ENCODE results near the gene BMERB1.
"Not testable (repeated sequence)": the region's sequence is repeated elsewhere in the genome, so short reads cannot be mapped to it uniquely, and the experiment has no call there.

BMERB1 gene

DNA sequence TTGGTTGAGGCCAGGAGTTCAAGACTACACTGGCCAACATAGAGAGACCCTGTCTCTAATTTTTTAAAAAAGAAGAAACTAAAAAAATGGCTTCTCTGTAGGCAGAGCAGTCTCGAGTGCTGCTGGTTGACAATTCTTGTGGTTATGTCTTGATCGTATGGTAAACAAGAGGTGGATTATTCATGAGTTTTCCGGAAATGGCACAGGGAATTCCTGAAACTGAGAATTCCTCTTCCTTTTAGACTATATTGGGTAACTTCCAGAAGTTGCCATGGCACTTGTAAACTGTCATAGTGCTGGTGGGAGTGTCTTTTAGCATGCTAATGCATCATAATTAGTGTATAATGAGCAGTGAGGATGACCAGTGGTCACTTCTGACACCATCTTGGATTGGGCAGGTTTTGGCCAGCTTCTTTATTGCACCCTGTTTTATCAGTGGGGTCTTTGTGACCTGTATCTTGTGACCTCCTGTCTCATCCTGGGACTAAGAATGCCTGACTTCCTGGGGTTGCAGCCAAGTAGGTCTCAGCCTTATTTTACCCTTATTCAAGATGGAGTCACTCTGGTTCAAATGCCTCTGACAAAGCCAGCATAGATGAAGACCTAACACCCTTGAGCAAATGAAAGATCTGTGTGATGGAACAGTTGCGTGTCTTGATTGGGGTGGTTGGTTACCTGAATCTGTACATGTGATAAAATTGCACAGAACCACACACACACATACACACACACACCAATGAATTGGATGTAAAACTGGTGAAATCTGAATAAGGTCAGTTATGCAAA, 30.2 kb downstream of the BMERB1 start:
- DNase-seq = no peak

DNA sequence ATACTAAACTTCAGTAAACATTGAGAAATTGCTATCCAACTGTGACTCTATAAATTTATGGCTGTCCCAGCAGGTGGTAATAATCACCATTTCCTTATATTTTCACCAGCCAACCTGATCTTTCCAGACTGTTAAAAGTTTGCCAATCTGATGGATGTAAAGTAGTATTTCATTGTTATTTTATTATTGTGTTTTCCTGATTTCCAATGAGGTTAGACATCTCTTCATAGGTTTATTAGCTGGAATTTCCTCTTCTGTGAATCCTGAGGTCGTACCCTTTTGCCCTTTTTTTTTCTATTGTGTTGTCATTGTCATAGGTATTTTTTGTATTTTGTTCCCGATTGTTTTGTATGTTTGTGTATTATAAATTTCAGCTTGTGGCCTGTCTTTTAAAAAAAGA, 31.7 kb downstream of the BMERB1 start:
- DNase-seq = no peak

DNA sequence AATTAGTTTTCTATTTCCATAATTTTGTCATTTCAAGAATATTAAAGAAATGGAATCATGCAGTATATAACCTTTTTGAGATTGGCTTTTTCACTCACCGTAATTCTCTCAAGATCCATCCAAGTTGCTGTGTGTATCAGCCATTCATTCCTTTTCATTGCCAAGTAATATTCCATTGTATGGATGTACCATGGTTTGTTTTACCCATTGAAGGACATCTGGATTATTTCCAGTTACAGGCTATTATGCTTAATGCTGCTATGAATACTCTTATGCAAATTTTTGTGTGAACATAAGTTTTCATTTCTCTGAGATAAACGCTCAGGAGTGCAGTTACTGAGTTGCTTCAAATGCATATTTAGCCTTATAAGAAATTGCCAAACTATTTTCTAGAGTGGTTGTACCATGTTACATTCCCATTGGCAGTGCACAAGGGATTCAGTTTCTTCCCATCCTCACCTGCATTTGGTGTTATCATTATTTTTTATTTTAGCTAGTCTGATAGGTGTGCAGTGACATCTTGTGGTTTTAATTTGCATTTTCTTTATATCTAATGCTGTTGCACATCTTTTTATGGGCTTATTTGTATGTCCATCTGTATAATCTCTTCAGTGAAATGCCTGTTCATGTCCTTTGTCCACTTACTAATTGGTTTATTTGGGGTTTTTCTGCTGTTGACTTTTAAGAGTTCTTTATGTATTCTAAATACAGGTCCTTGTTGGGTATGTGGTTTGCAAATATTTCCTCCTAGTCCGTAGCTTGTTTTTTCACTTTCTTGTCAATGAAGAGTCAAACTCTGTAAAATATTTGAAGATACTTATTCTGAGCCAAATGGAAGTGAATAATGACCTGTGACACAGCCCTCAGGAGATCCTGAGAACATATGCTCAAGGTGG, 32.7 kb downstream of the BMERB1 start:
- no peak for DNase-seq

DNA sequence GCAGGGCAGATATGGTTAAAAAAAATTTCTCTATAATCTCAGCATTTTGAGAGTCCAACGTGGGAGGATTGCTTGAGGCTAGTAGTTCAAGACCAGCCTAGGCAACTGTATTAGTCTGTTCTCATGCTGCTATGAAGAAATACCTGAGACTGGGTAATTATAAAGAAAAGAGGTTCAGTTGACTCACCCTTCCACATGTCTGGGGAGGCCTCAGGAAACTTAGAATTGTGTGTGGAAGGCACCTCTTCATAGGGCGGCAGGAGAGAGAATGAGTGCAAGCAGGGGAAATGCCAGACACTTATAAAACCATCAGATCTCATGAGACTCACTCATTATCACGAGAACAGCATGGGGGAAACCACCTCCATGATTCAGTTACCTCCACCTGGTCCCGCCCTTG, 42.6 kb downstream of the BMERB1 start:
- DNase-seq = not testable (repeated sequence)

DNA sequence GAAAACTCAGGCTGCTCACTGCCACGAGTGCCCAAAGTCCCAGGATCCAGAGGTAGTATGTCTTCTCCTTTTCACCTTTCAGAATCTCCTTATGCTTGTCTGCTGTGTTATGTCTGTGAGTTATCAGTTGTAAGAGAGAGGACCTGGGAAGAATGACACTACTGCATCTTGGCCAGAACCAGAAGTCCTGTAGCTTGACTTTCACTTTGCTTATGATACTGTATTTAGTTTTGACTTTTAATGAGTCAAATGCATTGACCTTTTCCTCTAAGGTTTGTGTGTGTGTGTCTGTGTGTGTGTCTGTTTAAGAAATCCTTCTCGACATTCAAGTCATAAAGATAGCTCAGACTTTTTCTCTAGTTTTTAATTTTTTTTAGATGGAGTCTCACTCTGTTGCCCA, 43.4 kb downstream of the BMERB1 start:
- peak; percentile 28 for DNase-seq

DNA sequence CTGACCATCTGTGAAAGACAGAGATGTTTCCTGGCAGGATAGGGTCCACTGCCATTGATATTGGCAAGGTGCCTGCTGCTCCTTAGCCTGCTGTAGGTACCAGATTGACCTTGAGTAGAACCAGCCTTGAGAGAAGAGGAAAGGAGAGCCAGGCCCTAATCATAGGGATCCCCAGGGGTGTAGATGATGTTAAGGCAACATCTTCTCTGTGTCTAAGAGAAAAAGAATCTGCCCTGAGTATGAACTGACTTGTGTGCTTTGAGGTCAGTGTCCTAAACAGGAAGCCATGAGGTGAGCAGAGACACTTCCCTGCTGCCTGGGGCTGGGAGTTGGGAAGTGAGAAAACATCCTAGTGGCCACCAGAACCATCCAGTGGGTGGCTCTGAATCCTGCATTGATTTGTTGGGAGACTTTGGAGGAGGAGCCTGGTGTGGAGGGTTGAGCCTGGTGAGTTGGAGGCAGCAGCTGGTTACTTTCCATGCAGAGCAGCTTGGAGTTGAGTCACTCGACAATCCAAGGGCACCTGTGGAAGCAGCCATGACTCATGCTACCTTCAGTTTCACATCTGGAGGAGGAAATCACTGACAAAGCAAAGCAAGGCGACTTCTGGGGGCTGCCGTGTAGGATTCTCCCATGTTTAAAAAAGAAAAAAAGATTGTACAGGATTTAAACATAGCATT, 47.8 kb downstream of the BMERB1 start:
- peak; percentile 59 for DNase-seq

DNA sequence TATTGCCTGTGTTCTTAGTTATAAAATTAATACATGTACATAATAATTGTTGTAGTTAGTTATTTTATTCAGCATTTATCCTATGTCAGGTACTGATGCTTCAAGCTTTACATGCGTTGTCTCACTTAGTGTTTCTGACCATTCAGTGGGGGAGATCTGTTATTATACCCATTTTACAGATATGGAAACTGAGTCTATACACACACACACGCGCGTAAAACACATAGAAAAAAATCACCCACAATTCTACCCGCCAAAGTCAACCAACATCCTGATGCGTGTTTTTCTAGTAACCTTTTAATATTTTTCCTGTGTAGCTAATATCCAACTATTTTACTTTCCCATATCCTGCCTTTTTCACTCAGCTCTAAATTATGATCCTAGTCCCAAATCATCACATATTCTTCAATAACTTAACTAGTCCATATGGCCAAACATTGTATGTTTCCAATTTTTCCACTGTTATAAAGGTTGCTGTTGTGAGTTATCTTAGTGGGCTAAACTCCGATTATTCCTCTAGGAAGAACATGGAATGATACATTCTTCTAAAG, 48.4 kb downstream of the BMERB1 start:
- DNase-seq = no peak

DNA sequence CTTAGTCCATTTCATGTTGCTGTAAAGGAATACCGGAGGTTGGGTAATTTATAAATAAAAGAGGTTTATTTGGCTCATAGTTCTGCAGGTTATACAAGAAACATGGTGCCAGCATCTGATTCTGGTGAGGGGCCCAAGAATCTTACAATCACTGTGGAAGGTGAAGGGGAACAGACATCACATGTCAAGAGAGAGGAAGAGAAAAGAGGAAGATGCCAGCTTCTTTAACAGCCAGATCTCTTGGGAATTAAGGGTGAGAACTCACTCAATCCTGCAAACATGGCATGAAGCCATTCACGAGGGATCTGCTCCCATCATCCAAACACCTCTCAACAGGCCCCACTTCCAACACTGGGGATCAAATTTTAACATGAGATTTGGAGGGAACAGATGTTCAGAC, 49.5 kb downstream of the BMERB1 start:
- DNase-seq = peak; percentile 22

DNA sequence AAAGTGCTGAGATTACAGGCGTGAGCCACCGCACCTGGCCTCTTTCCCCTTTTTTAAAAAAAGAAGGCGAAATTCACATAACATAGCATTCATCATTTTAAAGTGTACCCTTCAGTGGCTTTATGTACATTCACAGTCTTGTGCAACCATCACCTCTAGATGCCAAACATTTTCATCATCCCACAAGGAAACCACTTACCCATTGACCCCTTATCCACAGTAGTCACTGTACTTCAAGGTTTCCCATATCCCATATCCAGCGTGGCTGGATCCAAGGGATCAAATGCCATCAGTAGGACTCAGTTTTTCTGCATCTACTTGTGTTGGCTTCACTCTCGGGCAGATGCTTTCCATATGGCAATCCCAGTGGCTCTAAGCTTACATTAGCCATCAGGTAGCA, 50.3 kb downstream of the BMERB1 start:
- DNase-seq = no peak

DNA sequence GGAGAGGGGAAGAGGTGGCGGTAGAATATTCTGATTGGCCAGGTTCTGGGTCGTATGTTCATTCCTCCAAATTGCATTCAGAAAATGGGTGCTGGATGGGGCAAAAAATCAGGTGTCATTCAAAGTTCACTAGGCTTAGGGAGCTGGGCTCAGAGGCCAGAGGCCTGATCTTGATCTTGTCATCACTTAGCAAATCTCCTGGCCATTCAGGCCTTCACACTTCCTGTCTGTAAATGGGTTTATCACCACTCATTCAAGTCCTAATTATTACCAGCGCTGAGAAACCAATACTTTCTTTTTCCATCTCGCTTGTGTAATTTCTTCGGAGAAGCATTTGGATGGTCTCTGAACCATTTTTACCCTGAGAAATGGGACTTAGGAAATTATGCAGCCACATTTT, 50.8 kb downstream of the BMERB1 start:
- DNase-seq = no peak

DNA sequence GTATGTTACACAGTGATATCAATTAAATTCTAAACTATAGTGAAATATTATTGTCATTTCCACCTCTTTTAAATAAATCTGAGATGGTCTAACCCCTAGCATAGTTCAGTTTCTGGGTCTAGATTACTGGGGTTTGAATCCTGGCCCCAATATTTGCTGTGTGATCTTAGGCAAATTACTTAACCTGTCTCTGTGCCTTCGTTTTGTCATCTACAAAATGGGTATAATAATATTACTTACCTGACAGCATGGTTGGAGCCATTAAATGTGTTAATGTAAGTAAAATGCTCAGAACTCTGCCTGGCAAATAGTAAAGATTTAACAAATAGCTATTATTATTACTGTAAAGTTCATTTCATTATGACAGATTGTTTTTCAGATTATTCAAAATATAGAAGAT, 52.3 kb downstream of the BMERB1 start:
- DNase-seq = no peak

DNA sequence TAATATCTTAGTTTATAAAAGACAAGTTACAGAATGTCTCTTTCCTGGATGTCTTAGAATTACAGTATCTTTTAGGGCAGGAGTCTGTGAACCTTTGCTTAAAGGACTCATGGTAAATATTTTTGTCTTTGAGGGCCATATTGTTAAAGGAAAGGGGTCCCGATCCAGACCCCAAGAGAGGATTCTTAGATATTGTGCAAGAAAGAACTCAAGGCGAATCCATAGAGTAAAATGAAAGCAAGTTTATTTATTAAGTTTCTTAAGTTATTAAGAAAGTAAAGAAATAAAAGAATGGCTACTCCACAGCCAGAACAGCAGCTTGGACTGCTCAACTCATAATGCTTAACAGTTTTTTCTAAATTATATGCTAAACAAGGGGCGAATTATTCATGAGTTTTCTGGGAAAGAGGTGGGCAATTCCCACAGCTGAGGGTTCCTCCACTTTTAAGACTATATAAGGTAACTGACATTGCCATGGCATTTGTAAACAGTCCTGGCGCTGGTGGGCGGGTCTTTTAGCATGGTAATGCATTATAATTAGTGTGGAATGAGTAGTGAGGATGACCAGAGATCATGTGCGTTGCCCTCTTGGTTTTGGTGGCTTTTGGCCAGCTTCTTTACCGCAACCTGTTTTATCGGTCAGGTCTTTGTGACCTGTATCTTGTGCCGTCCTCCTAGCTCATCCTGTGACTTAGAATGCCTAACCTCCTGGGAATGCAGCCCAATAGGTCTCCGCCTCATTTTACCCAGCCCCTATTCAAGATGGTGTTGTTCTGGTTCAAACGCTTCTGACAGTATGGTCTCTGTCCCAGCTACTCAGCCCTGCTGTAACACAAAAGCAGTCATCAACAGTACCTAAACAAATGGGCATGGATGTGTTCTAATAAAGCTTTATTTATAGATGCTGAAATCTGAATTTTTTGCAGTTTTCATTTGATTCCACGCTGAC, 53.2 kb downstream of the BMERB1 start:
- DNase-seq = no peak

DNA sequence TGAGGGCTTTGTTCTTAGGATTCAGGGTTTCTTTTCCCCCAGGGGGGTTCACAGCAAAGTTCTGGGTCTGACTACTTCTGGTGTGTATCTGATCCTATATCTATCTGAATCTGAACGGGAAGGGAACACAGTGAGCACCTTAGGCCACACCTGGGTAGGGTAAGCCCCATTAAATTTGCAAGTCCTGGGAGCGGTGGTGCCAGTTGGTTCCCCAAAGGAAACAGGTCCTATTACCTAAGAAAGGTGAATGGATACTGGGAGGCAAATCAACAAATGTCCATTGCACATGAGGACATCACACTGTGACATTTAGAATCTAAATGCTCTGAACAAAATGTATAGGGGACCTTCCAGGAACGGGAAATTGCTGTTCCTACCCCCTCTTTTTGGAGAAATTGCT, 54.6 kb downstream of the BMERB1 start:
- DNase-seq = no peak

DNA sequence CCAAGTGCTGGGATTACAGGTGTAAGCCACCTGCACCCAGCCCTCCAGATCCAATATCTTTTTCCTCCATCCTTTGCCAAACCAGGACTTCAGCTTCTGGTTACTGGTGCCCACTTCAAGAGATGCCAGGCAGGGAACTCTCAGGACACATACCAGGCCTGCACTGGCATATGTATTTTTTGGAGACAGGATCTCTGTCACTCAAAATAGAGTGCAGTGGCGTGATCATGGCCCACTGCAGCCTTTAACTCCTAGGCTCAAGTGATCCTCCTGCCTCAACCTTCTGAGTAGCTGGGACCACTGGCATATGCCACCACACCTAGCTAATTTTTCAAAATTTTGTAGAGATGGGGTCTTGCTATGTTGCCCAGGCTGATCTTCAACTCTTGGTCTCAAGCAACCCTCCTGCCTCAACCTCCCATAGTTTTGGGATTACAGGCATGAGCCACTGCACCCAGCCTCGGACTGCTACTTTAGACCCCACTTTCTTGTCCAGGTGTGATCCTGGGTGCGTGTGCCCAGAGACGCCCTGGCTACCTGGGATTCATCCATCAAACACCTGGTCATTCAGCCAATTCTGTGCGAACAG, 55.8 kb downstream of the BMERB1 start:
- no peak for DNase-seq

DNA sequence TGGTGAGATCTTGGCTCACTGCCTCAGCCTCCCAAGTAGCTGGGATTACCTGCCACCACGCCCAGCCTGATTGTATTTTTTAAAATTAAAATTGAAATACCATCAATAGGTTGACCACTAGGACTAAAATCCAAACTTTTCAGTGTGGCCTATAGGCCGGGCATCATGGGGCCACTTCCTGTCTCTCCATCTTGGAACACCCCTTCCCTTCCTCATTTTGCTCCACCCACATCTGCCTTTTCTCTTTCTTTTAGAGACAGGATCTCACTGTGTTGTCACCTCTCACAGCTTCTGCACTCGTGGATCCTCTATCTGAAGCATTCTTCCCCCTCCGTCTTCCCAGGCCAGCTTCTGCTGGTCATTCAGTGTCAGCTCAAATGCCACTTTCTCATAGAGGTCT, 57.0 kb downstream of the BMERB1 start:
- DNase-seq = peak; percentile 77

DNA sequence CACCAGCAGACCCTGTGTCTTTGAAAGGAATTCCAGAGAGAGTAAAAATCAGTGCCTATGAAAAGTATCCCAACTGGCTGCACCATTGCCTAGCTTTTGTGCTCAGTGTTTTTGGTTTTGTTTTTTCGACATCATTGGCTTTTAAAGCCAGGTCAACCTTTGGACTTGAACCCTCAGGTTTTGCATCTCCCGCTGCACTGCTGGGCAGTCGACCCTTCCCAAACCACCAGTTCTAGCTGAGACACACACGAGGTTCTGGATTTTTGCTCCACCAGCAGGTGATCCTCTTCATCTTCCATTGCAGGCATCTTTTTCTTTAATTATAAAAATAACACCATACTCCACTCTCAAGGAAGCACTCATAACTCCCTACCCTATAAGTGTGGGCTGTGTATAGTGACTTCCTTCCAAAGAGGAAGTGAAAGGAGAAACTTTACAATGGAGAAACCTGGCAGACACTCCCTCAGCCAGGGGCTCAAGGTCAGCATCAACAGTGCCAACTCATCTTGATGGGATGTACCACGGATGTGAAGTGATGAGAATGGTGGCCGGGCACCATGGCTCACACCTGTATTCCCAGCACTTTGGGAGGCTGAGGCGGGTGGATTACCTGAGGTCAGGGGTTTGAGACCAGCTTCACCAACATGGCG, 57.8 kb downstream of the BMERB1 start:
- peak; percentile 69 for DNase-seq

DNA sequence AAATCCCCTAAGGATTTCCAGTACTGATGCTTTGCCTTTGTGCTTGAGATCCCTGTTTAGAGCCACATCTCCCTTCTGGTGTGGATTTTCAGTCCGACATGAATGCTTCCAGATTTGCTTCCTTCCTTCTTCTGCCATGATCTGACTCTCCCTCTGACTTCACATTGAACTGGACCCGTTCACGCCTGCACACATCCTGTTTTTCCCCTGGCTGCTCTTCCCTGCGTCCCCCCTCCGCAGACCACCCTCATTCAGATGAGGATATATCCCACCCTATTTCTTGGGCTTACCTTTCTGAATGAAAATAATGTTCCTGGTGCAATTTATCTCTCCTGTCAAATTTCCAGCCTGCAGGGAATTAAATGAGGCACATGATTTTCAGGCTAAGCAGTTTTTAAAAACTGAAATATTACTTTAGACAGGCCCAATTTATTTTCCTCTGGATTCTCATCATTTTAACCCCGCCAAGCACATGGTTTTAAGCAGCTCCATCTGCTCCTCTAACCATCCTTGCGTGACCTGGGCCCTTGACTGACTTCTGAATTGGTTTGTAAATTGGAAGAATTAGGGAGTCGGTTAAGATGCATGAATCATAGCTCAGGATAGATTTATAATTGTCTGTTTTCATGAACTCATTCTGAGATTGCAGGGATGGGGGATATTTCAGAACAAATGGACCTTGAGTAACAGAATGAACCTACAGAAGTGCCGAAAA, 59.2 kb downstream of the BMERB1 start:
- DNase-seq = no peak

DNA sequence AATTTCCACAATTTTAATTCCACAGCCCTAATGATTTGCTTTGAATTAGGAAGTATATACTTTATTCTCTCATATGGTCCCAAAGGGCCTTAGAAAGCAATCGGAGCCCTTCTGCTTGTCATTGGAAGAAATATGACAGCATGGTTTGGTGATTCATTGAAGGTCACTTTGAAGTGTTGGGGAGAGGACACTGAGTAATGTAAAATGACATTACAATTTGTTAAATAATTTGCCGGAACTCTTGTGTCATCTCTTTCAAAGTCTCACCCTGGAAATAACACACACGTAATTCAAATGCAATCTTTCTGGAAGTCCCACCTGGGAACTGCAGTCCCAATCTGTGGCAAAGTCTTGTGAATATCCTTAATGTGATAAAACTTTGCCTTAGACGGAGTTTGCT, 59.8 kb downstream of the BMERB1 start:
- DNase-seq = peak; percentile 66

DNA sequence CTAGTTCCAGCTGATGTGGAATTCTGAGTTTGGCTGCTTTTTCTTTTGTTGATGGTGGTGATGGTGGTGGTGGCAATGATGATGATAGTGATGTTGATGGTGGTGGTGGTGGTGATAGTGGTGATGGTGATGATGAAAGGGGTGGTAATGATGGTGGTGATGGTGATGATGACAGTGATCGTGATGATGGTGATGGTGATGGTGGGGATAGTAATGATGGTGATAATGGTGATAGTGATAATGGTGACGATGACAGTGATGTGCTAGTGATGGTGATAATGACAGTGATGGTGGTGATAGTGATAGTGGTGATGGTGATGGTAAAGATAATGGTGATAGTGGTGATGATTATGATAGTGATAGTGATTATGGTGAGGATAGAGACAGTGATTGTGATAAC, 61.5 kb downstream of the BMERB1 start:
- no peak for DNase-seq

DNA sequence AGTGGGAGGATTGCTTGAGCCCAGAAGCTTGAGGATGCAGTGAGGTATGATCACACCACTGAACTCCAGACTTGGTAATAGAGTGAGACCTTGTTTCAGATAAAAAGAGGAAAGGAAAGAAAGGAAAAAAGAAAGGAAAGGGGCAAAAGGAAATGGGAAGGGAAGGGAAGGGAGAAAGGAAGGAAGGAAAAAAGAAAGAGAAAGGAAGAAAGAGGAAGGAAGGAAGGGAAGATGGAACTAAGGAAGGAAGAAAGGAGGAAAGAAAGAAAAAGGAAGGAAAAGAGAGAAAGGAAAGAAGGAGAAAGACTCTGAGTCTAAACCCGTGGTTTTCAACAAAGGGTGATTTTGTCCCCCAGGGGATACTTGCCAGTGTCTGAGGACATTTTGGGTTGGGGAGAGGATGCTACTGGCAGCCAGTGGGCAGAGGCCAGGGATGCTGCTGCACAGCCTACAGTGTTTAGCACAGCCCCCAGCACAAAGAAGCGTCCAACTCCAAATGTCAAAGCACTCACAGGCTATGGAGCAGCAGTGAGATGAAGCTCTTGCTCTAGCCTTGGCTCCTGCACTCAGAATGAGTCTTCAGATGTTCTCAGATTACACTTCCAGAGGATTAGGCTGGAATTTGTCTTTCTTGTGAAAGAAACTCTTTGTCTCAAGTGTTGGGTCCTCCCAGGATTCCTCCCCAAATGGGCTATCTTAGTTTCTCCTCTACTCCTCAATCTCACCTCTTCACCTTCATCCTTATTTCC, 64.2 kb downstream of the BMERB1 start:
- DNase-seq = no peak

Measured in inflammatory macrophage treated with lipopolysaccharide for 4 hours (primary cell).